SKM-1 treated with dmso at 0.1 percent for 144 hours (cell line): ENCODE measurements around the gene GLOD4.
"Not testable (repeated sequence)": the region's sequence is repeated elsewhere in the genome, so short reads cannot be mapped to it uniquely, and the experiment has no call there.

Experiments
- DNase-seq: peaks from one replicate; lab custom pipeline; 2025; ENCODE audit not compliant: unreplicated experiment; lab: John Stamatoyannopoulos, UW

The GLOD4 gene

DNA sequence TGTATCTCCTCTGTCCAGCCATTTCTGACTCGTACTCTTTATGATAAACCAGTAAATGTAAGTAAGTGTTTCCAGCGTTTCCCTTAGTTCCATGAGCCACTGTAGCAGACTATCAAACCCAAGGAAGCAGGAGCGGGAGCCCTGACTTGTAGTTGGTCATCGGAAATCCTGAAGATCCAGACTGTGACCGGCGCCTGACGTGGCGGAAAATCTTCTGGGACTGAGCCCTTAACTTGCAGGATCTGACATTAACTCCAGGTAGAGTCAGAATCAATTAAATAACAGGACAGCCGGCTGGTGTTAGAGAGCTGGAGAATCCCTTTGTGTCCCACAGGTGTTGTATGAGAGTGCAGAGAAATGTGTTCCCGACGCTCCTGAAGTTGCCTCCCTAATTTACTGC is 4.0 kb downstream of the GLOD4 start:
- no peak for DNase-seq

DNA sequence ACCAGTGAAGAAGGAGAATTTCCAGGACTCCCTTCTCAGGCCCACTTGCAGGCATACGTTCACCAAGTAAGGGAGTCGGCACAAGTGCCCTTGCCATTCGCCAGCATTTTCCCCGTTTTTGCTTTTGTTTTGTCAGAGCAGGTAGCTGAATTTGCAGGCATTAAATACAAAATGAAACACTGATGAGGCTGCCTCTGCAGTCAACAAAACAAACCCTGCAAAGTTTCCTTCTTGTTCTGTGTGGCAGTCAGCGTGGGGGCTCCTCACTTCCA is 7.8 kb downstream of the GLOD4 start:
- DNase-seq = no peak

DNA sequence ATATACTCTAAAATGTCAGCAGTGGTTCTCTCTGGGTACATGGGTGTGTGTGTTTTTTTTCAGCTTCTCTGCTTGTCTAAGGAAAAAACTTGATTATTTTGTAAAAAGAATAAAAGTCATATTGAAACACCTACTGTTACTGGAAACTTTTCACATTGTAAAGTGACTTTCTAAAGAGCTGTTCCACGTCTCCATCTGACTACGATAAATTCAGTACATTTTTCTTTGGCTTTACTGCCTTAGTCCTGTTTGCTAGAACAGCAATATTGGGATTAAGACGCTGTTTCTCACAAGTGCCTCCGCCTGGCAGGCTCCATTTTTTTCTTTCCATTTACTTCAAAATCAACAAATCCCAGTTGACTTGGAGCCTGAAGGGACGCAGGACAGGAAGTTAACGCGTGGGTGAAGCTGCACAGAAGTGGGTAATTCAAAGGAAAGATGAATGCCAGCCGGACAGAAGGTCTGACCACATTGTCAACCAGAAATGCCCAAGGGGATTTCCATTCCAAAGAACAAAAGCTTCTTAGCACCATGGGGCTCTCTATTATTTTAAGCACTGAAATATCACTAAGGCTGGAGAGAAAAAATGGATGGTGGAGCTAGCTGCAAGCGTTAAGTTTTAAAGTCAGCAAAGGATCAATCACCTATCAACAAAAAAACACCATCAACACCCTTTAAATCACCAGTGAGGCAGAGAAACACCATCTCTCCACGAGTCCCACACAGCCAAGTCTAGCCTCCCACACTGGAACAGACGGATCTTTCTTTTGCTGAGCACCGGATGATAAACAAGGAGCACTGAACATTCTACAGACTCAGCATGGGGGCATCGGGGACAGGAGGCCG is 8.4 kb downstream of the GLOD4 start:
- no peak for DNase-seq

DNA sequence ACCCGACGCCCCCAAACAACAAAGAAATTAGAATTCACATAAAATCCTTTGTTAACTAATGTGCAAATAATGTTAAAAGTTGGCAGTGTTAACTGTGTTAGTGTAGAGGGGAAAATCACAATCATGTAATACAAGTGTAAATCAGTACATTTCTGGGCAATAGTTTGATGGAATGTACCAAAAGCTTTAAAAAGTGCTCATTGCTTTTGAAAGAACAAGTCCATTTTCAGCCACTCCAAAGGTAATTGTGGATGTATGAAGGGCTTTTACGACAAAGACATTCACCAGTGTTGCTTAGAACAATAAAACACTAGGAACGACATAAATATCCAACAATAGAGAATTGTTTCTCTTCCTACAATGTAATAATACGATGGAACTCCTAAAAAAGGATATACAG is 9.1 kb downstream of the GLOD4 start:
- no peak for DNase-seq

DNA sequence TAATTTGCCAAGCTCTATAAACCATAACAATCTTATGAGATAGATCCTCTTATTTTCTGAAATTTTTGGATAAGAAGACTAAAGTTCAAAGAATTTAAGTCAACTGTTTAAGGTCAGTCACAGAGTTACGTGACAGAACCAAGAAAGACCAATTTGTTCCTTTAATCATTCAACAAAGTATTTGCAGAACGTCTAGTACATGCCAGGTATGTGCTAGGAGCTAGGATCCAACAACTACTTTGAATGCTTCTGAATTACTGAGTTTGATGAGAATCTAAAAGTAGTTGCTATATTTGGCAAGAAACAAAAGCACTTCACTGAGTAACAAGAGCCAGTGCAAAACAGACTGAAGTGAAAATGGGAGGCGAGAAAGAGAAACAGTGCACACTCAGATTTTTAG is 15.0 kb downstream of the GLOD4 start:
- DNase-seq = no peak

DNA sequence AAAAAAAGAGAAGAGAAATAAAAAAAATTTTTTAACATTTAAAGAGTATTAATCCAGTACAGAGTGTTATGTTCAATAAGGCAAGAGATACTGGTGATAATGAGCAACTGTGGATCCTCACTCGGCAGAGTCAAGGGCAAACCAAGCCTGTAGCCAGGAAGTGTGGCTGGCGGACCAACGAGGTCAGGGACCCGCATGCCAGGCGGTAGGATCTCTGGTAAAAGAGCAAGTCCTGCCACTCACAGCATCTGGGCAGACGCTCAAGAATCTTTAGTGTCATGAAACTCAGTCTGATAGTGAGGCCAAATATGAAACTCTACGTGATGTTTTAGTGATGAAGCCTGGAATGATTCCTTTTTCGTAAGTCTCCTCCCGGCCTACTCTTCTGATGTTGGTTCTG is 21.7 kb downstream of the GLOD4 start:
- DNase-seq = no peak

DNA sequence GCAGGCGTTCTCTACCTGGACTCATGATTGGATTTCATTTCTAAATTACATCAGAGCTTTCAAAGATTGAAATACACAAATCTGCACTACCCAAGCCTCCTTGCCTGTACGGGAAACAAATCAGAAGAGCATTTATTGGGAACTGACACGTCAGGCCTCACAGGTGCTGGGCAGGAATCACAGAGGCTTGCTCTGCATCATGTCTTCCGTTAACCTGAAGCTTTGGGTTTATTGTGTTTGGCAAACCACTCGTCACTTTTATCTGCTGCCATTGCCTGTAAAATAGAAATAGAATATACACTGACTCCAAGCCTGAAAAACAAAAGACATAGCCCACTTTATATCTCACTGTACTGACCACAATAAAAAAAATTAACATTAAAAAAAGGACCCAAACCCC is 22.1 kb downstream of the GLOD4 start:
- DNase-seq = no peak

DNA sequence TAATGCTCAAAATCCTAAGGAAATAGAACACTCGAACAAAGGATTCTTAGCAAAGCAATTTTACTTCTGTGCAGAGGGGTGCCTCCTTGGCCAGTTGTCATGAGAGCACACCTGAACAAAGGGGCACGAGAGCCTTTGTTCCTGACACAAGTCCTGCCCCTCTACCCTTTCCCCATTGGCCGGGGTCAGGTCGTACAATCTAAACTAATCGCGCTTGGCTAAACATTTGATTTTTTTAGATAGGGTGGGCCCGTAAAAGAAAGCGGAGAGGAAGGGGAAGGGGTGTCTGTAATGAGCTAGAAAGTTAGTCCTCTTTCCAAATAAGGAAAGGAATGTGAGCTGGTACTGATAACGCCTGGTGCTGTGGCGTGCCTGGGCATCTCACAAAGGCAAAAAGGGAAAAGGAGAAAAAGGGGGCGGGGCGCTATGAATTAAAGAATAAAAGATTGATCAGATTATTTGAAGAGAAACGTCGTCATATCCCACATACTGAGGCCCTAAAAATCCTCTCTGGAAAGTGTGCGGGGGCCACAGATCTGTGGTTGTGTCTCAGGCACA is 26.0 kb downstream of the GLOD4 start:
- DNase-seq = not testable (repeated sequence)

DNA sequence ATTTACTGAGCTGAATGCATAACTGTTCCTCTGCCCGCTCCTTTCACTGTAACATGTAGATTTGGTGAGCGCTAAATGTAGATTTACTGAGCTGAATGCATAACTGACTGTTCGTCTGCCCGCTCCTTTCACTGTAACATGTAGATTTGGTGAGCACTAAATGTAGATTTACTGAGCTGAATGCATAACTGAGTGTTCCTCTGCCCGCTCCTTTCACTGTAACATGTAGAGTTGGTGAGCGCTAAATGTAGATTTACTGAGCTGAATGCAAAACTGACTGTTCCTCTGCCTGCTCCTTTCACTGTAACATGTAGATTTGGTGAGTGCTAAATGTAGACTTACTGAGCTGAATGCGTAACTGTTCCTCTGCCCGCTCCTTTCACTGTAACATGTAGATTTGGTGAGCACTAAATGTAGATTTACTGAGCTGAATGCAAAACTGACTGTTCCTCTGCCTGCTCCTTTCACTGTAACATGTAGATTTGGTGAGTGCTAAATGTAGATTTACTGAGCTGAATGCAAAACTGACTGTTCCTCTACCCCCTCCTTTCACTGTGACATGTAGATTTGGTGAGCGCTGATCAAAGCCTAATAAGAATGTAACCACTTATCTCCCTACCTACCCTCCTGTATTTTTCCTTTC is 26.6 kb downstream of the GLOD4 start:
- not testable (repeated sequence) for DNase-seq

DNA sequence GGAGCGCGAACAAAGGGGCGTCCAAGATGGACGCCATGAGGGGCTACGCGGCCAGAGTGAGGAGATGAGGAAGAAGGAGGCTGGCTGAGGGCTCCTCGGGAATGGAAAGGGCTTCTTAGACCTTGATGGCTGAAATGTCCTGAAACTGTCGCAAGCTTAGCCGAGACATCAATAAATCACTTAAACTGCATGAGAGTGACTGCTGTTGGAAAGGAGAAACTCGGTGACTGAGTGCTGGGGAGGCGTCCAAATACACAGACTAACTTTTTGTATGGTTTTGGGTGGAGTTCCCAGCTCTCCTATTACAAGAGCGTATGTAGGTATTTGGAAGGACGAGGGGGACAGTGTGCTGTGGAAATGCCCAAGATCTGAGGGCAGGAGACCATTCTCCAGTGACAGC is 28.7 kb downstream of the GLOD4 start:
- no peak for DNase-seq

DNA sequence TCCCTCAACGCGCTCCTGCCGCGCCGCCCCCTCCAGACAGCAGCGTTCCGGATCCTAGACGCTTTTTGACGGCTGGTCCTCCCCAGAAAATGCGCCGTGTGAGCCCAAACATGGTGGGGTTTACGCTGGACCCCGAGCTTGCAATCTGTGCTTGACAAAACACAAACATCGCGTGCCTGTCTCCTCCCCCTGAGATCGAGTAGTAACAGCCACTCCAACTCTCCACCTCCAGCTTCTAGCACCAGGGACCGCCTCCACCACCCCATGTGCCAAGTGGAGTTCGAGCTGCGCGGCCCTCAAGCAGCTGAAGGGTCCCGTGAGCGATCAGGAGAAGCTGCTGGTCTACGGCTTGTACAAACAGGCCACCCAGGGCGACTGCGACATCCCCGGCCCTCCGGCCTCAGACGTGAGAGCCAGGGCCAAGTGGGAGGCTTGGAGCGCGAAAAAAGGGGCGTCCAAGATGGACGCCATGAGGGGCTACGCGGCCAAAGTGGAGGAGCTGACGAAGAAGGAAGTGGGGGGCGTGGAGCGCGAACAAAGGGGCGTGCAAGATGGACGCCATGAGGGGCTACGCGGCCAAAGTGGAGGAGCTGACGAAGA is 29.4 kb downstream of the GLOD4 start:
- DNase-seq = no peak

DNA sequence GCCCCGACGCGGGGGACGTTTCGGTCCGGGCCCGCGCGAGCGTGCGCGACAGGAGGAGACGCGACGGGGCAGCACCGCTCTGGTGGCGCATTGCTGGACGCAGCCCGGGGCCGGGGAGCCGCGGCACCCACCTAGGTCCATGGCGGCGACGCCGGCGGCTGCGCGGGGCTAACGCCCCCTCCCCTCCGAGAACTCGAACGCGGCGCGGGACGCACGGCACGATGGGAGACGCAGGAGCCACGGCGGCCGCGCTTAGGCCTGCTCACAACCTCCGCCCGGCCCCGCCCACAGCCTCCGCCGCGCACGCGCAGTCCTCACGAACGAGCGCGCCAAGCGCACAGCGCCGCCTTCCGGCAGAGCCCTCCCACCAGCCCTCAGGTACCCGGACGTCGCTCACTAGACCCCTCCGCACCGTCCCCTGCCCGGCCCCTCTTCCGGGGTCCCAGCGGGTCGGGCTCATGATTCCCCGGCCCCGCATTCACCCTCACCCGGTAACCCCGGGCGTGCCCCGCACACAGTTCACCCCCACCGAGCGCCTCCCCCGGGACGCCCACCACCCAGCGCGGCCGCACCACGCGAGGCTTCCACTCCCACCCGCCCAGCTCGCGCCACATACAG is 30.0 kb downstream of the GLOD4 start, which contains the start of gene GEMIN4:
Gene GEMIN4 (minus strand): TSS at position 263 of the 618 bp plus-strand sequence. CDS start 122 bp downstream, at position 141.
- DNase-seq = peak; percentile 59

DNA sequence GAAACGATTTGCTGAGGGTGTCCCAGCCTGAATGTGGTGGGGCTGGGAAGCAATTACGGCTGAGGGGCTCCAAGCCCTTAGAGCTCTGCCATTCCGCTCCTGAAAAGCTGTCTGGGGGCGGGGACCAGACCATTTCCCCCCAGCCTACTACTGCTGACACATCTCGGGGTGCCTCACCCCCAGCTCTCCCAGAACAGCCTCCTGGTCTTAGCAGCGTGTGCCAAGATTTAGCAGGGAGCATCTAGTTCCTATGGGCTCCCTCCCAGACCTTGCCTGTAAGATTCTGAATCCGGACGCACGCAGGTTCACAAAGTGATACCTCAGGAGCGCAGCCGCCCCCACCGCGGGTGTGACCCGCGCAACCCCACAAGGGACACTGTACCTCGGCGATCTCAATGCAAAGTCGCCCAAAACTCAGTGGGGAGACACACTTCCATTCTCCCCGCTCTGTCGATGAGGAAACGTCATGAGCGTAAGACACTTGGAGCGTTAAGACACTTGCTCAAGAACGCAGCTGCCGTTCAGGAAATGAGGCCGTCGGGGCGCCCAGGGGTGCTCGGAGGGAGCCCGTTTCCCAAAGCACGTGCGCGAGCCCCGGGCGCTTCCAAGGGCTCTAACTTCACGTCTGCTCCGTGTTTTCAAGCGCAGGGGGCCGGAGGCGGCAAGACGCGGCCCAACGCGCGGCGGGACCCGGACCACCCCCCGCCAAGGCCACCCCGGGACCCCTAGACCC is 30.6 kb downstream of the GLOD4 start:
- peak; percentile 7 for DNase-seq

DNA sequence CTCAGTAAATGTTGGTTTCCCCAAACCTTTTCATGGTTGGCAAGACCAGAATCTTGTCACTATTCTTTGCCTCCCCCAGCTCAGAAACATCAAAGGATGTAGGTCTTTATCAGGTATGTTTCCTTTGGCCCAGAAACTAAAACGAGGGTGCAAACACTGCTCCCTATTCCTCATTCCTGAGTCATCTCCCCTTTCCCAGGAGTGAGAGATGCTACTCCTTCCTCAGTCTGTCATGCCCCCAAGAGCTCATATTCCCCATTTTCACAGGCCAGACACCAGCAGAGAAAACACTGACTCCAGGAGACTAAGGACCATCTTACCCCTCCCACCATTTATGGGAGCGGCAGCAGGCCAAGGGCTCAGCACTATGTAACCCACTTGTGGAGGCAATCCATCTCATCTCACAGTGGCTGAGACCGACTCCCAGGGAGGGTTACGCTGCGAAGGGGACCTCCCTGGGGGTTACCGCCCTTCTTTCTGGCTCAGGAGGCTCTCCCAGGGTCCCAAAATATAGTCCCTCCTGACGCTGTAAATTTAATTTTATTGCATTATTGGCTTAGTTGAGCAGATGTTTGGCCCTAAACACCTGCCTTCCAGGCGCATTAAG is 31.5 kb downstream of the GLOD4 start:
- no peak for DNase-seq

DNA sequence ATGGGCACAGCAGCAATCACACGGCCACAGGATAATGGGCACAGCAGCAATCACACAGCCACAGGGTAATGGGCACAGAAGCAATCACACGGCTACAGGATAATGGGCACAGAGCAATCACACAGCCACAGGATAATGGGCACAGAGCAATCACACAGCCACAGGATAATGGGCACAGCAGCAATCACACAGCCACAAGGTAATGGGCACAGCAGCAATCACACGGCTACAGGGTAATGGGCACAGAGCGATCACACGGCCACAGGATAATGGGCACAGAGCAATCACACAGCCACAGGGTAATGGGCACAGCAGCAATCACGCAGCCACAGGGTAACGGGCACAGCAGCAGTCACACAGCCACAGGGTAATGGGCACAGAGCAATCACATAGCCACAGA is 32.7 kb downstream of the GLOD4 start:
- not testable (repeated sequence) for DNase-seq

DNA sequence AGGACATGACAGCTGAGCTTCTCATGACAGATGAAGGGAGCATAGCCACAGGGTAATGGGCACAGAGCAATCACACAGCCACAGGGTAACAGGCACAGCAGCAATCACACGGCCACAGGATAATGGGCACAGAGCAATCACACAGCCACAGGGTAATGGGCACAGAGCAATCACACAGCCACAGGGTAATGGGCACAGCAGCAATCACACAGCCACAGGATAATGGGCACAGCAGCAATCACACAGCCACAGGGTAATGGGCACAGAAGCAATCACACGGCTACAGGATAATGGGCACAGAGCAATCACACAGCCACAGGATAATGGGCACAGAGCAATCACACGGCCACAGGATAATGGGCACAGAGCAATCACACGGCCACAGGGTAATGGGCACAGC is 33.5 kb downstream of the GLOD4 start:
- DNase-seq = not testable (repeated sequence)

DNA sequence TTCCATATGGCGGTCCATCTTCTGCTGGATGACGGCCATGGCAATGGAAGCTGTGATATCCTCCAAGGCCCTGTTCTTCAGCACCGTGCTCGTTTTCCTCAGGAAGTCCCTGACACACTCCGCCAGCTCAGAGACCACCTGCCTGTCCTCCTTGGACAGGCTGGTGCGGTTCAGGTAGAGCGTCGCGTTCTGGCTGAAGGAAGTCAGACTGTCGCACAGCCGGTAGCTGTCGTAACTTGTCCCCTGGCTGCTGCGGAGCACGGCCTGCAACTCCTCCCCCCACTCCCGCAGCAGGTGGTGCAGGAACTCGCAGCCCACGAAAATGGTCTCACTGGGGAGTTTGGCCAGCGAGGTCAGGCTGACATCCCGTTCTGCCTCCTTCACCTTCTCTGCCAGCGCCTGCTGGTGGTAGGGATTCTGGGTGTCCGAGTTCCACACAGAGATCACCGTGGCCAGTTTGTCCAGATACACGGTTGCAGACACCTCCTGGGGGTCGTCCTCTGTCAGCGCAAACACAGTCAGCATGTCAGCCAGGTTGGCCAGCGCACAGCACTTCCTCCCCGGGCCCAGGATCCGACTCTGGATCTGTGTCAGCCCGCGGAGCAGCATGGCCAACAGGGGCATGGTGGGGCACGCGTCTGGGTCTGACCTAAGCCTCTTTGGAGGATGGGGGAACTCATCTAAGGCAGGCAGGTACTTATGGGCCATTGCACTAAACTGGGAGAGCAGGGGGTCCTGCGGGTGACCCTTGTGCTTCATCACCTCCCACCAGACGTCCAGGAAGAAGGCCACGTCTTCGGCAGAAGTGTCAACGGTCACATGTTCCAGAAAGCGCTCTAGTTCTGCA is 35.1 kb downstream of the GLOD4 start:
- no peak for DNase-seq

DNA sequence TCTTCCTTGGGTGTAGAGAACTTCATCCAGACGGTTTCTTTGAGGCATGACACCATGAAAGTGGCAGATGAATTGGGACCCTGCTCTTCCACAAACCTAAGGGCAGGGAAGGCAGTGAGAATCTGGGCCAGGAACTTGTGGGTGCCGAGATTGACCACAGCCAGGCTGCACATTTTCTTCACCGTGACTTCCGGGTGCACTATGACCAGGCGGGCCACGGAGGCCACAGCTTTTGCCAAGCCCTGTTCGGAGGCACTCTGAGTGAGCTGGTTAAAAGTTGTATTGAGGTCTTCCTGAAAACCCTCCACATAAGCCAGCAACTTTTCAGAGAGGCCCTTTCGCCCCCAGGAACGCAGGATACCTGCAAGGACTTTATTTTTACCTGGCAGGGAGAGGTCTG is 35.9 kb downstream of the GLOD4 start:
- no peak for DNase-seq

DNA sequence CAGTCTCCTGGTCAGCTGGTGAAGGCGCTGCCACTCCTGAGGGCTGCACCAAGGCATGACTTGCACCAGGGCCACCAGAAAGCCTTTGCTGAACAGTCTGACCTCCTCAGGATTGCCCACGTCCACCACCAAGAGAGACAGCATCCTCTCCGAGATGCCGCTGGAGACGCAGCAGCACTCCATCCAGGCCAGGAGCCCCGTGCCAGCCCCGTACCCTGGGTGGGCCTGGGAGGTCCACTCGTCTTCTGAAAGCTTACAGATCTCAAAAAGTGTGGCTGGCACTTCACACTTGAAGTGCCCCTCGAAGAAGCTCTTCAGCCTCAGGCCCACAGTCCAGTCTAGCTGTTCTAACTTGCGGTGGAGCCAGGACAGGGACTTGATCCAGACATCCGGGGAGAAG is 36.7 kb downstream of the GLOD4 start:
- DNase-seq = no peak

DNA sequence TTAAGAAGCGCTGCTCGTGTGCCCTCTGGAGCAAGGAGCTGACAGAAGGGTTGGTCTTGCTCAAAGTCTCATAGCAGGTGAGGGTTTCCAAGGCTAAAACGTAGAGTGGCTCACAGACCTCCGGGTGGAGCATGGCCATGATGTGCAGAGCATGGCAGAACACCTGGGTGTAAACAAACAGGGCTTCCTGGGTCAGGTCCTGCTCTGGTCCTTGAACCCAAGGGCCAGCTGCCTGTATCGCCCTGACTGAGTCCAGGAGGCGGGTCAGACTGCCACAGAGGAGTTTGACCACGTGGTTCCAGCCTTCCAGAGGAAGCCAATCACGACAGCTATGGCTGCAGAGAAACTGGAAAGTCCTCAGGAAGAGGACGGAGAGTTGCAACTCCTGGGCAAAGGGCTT is 37.1 kb downstream of the GLOD4 start:
- DNase-seq = no peak
